RCC 7860 (cell line): Measurements from ENCODE around the gene LMOD1.
A peak's percentile ranks its signal among the peaks of the same experiment; 100 is the strongest.
"Not testable (repeated sequence)": the region's sequence is repeated elsewhere in the genome, so short reads cannot be mapped to it uniquely, and the experiment has no call there.

Source experiments
- DNase-seq: peaks from one replicate; pipeline ENCODE4 v3.0.0-alpha.2; 2015; ENCODE audit warnings: low spot score
- FAIRE-seq: peaks from 2 replicates; lab custom pipeline; 2012; peaks lifted over from hg19 to GRCh38; lab: Jason Lieb, UNC

LMOD1 gene

DNA sequence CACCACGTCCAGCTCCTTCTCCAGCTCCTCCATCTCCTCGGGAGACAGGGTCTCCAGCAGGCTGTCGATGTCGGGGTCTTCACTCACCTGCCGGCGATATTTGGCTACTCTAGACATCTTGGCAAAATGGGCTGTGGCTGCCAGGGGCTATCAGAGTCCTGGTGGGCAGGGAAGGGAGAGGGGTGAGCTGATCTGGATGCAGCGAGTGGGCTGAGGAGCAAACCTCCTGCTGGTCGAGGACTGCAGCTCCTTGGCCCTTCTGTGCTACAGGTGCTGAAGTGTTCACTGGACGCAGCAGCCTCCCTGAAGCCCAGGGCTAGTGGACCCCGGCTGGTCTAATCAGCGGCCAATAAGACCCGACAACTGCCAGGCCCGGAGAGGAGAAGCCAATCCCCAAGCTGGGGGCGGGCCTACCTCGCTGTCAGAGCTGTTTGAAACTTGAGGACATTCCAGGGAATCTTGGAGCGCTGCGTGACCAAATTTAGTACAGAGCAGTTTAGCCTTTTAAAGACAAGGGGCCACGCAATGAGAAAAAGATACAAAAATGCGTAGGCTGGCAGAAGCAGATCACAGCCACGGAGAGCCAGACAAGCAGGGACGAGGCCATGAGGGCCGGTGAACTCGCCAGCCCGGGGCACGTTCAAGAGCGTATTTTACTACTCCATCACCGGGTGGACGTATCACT, at the start of gene LMOD1:
LMOD1 (minus strand) TSS at position 325 of the 685 bp plus-strand sequence; CDS start at position 117, 208 bp downstream.
- no peak for DNase-seq
- no peak for FAIRE-seq

DNA sequence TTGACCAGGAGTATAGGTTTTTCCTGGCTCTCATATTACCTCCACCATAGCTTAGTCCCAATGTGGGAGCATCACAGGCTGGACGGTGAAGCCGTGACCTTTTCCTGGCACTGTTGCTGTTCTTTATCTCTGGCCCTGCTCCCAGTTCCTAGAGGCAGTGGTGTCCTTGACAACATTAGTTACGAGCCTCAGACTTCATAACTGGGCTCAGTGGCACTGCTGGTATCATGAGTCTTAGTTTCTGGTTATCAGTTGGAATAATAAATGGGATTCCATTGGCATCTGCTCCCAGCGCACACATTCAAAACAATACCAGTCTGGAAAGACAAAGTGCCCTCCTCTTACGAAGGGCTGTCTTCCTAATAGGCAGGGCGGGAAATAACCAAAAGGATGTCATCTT, 44.1 kb upstream of the LMOD1 start:
- FAIRE-seq (no peak), DNase-seq (no peak)

DNA sequence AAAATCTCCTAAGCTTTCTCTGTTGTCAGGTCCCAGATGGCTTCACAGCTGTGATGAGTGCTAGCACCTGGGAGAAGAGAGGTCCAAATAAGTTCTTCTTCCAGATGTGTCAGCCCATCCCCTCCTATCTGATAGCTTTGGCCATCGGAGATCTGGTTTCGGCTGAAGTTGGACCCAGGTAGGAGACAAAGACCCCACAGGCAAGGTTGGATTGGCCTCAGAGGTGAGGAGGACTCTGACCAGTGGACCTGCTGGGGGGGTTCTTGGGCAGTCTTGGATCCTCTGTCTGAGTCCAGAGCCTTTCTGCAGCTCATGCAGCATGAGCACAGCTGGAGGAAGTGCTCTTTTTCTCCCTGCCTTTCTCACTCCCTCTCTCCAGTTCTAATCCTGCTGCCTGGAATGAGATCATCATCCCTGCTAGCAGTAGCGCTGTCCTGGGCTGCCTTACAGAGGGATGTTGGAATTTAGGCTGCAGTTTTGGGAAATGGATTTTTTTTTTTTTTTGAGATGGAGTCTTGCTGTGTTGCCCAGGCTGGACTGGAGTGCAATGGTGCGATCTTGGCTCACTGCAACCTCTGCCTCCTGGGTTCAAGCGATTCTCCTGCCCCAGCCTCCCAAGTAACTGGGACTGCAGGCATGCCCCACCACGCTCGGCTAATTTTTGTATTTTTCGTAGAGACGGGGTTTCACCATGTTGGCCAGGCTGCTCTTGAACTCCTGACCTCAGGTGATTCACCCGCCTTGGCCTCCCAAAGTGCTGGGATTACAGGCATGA, 43.2 kb upstream of the LMOD1 start:
- FAIRE-seq: no peak
- no peak for DNase-seq

DNA sequence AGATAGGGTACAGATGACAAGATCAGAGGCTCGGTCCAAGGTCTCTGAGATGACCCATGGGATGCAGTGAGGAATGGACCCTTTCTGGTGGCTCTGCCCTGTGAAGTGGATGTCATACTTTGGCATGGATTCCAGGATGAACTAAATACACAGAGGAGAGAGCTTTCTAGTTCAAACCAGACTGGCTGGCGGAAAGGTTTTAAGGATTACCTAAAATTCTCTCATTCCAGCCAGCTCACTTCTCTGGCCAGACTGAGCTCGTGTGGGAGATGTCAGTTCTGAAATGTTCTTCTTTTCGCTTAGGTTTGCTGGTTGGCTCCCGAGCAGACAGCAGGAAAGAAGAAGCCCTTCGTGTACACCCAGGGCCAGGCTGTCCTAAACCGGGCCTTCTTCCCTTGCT, 42.3 kb upstream of the LMOD1 start:
- DNase-seq: no peak
- no peak for FAIRE-seq

DNA sequence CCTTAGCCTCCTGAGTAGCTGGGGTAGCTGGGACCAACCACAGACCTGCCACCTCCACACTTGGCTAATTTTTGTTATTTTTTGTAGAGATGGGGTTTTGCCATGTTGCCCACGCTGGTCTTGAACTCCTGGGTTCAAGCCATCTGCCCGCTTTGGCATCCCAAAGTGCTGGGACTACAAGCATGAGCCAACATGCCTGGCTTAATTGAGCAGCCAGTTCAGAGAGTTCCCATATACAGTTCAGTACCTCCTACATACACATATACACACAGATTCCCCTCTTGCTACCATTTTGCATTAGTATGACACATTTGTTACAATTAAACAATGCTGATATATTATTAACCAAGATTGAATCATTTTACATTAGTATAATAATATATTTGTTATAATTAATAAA, 39.0 kb upstream of the LMOD1 start:
- FAIRE-seq (no peak), DNase-seq (no peak)

DNA sequence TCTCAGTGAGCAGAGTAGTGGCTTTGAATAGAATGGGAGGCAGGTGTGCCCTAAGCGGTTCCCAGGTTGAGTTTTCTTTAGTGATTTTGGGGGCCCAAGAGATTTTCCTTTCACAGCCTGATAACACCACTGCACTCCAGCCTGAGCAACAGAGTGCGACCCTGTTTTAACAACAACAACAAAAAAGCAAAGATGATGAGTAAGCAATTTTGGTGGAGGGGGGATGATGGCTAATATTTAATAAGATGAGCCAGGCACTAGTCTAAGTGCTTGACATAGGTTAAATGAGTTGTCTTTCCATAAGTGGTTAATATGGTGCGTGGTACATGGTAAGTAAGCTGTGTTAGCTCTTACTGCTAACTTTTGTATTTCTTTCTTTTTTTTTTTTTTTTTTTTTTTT, 38.1 kb upstream of the LMOD1 start:
- FAIRE-seq: no peak
- DNase-seq: no peak

DNA sequence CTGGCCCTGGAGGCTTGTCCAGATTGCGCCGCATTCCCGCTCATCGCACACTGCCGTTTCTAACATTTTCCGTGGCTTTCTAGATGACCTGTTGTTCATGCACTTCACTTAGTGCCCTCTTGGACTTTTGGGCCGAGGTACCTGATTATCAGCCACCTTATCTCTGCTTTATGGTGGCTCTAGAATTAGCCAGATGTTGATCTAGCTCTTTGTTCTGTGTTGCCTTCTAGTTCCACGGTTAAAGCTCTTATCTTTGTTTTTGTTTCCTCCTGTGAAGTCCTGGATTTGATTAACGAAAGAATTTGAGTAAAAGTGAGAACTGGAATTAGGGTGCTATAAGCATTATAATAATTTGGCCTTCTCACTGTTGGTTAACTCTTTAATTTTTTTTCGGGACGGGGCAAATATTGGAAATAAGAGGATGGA, 37.0 kb upstream of the LMOD1 start:
- DNase-seq (no peak), FAIRE-seq (no peak)

DNA sequence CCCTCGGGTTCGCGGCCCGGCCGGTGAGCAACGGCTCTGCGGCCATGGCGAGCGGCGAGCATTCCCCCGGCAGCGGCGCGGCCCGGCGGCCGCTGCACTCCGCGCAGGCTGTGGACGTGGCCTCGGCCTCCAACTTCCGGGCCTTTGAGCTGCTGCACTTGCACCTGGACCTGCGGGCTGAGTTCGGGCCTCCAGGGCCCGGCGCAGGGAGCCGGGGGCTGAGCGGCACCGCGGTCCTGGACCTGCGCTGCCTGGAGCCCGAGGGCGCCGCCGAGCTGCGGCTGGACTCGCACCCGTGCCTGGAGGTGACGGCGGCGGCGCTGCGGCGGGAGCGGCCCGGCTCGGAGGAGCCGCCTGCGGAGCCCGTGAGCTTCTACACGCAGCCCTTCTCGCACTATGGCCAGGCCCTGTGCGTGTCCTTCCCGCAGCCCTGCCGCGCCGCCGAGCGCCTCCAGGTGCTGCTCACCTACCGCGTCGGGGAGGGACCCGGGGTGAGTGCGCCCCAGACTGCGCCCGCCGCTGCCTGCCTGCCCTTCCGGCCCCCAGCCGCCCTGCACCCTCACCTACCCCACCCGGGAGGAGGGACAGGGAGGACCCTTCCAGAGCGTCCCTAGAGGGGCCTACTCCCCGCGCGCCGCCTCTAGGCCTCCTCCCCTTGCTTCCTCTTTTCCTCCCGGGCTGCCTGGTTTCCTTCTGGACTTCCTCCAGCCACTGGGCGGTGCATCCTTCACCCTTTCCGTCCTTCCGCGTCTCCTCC, 36.5 kb upstream of the LMOD1 start, which contains the start of gene RNPEP:
RNPEP (plus strand) TSS at position 26 of the 757 bp plus-strand sequence; CDS start at position 45, 19 bp downstream.
- peak; percentile 71 for FAIRE-seq

DNA sequence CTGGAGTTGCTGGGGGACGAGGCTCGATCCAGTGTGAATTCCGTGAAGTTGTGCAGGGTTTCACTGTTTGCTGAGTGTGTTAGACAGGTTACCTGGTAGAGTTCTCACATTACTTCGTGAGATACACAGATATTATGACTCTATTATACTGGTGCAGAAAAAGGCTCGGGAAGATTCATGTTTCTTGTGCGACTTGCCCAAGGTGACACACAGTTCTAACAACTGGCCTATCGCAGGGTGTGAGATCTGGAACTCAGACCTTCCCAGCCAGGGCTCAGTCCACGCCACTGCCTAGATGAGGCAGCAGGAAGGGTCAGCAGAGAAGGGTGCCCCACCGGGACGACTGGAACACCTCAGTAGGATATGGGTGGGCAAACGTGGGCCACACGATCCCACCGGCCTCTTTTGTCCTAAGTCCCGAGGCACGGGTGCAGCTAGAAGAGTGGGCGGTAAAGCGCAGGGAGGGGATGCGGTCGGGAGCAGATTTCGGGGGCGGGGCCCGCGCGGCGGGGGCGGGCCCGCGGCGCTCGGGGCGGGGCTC, 35.8 kb upstream of the LMOD1 start:
- DNase-seq: no peak
- FAIRE-seq: no peak

More for the DNA sequence above, 36.5 kb upstream of the LMOD1 start, which contains the start of gene RNPEP:
- peak; percentile 76 for DNase-seq

DNA sequence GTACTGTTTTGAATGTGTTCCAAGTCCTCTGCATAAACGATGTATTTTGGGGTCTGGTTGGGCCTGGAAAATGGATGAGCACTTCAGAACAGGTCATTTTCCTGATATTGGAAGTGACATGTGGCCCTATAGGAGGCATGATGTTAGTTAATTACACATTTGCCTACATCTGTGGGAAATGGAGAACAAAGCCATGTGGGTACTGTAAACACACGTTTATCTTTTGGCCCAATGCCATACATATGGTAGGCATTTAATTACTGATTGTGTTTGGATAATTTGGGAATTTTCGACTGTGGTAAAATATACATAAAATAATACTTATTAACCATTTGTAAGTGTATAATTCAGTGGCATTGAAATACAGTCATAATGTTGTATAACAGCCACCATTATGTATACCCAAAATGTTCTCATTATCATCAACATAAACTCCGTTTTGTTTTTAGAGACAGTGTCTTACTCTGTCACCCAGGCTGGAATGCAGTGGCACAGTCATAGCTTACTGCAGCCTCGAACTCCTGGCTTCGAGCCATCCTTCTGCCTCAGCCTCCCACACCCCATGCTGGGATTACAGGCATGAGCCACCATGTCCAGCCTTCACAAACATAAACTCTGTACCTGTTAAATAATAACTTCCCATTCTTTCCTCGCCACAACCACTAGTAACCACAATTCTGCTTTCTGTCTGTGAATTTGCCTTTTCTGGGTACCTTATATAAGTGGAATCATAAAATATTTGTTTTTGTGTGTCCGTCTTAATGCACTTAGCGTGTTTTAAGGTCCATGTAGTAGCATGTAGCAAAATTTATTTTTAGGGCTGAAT, 24.2 kb upstream of the LMOD1 start:
- FAIRE-seq (peak; percentile 72), DNase-seq (peak; percentile 62)

DNA sequence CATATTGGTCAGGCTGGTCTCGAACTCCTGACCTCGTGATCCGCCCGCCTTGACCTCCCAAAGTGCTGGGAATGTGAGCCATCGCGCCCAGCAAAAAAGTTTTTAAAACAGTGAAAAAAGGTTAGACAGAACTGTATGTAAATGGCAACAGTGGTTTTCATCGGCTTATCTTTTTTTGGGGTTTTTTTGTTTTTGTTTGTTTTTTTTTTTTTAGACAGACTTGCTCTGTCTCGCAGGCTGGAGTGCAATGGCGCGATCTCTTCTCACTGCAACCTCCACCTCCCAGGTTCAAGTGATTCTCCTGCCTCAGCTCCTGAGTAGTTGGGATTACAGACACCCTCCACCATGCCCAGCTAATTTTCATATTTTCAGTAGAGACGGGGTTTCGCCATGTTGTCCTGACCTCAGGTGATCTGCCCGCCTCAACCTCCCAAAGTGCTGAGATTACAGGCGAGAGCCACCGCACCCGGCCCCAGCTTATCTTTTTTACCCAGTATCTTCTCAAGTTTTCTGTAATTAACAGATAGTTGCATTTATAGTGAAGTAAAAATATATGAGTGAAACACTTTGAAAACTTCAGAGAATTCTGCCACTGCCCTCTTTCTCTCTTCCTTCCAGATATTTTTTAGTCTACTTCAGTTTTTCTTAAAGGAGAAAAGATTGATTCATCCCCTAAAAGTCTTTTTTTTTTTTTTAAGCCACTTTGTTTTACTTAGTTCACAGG, 22.0 kb upstream of the LMOD1 start:
- DNase-seq: no peak
- FAIRE-seq: no peak

DNA sequence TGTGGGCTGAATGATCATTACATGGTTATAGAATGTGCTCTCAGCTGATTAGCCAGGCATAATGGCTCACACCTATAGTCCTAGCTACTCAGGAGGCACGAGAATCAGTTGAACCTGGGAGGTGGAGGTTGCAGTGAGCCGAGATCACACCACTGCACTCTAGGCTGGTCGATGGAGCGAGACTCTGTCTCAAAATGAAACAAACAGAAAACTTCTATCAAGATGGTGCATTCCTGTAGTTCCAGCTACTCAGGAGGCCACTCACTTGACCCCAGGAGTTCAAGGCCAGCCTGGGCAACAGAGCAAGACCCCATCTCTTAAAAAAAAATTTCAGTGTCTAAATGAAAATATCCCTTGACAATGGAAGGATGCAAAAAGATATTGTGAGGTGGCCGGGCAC, 19.8 kb upstream of the LMOD1 start:
- FAIRE-seq (no peak), DNase-seq (no peak)

DNA sequence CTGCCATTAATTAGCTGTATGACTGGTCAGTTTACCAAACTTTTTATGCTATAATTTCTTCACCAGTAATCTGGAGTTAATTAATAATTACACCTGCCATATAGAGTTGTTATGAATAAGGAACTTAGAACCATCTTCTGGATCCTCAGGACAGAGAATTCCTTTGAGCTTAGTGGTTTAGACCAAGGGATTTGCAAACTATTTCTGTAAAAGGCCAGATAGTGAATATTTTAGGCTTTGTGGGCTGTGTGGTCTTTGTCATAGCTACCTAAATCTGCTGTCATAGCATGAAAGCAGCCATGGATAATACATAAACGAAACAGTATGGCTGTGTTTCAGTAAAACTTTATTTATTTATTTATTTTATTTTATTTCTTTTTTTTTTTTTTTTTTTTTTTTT, 17.9 kb upstream of the LMOD1 start:
- DNase-seq: peak; percentile 26
- no peak for FAIRE-seq

DNA sequence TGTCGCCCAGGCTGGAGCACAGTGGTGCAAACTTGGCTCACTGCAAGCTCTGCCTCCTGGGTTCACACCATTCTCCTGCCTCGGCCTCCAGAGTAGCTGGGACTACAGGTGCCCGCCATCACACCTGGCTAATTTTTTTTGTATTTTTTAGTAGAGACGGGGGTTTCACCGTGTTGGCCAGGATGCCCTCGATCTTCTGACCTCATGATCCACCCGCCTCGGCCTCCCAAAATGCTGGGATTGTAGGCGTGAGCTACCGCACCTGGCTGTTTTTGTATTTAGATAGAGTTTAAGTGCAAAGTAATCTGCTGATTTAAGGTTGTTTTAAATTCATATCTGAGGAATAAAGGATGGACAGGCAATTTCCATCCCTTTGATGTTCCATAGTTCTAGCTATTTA, 16.0 kb upstream of the LMOD1 start:
- not testable (repeated sequence) for FAIRE-seq, DNase-seq

DNA sequence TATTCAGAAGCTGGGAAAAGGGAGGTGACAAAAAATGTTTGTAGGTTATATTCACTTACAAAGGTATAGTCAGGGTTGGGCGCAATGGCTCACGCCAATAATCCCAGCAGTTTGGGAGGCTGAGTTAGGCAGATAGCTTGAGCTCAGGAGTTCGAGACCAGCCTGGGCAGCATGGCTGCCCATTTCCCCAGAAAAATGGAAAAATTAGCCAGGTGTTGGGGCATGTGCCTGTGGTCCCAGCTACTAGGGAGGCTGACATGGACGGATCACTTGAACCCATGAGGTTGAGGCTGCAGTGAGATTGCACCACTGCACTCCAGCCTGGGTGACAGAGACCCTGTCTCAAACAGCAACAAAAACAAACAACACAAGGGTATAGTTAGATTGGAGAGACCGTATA, 12.0 kb upstream of the LMOD1 start:
- DNase-seq (no peak), FAIRE-seq (no peak)

DNA sequence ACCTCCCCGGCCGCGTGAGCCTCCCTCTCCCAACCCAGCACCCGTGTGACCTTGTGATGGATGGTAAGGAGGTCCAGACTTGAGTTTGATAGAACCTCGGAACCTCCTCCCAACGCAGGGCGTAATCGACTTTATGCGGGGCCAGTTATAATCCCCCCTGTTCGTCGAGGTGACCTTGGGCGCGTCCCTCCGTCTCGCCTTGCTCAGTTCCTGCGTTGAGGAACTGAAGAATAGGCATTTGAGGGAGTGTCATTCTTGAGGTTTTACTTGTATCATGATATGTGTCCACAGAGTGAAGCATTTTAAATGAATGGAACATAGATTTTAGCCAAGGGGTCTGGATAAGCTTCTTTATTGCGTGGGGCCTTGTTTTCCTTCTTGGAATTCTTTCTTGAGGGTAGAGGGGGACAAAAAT, 9.4 kb upstream of the LMOD1 start:
- DNase-seq (no peak), FAIRE-seq (no peak)

DNA sequence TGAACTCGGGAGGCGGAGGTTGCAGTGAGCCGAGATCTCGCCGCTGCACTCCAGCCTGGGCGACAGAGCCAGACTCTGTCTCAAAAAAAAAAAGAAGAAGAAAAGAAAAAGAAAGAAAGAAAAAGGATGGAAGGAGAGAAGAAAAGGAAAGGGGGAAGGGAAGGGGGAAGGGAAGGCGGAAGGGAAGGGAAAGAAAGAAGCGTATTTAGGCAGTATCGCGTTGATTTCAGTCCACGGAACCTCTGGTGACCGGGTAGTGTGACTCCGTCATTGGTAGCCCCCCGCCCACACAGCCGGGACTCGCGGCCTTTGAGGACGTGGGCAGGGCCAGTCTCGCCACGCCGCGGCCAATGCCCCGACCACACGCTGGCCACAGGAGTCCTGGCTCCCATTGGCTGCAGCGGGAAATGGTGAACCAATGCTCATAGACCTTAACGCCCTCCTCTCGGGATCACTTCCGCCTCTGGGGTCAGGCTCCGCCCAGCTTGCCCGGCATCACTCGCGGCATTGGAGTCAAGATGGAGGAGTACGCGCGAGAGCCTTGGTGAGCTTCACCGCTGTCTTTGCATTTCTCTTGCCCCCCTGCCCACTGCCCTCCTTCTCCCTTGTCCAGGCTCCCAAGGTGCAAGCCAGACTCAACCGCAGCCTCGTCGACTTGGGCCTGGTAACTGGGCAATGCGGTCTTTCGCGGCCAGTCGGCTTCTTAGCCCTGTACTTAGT, 8.8 kb upstream of the LMOD1 start, which contains the start of gene TIMM17A:
TIMM17A (plus strand) TSS at position 495 of the 720 bp plus-strand sequence; CDS start at position 519, 24 bp downstream.
- FAIRE-seq (peak; percentile 92), DNase-seq (peak; percentile 96)

DNA sequence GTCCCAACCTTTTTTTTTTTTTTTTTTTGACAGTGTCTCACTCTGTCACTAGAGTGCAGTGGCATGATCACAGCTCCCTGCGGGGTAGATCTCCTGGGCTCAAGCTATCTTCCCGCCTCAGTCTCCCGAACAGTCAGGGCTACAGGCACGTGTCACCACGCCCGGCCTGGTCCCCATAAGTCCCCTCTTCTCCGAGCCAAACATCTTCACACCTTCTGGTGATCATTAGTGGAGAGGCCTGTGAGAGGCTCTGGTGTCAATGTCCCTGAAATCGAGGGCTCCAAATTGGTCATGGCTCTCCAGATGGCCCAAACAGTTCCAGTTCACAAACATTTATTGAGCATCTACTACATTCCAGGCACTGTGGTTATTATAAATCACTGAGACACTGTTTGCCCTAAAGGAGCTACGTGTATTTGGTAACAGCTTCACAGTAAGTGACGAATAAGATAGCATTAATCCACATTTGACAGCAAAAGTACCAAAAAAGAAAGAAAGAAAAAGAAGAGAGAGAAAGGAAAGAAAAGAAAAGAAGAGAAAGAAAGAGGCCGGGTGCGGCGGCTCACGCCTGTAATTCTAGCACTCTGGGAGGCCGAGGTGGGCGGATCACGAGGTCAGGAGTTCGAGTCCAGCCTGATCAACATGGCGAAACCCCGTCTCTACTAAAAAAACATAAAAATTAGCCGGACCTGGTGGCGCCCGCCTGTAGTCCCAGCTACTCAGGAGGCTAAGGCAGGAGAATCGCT, 8.1 kb upstream of the LMOD1 start:
- FAIRE-seq (no peak), DNase-seq (no peak)
